ENCODE results near the gene TPGS2.

The TPGS2 gene

GRCh38 chr18:36811430-36811829 lies 17.4 kb downstream of the TPGS2 start:
- Histone ChIP-seq H4K20me1 (ENCODE audit: insufficient read depth, low read length, poor library complexity, severe bottlenecking) (peaks cover 9% of the 10 kb centered on the region), H2AFZ (ENCODE audit: low read length) (no peak overlapping the region), H3K4me3 (ENCODE audit: low read length, poor library complexity, severe bottlenecking) (no peak overlapping the region), H3K9me3 (ENCODE audit: insufficient read depth, low read depth, low read length) (no peaks in the 10 kb centered on the region), H3K9me2 (replicated peaks; ENCODE audit: low read depth, low read length) (no peaks in the 10 kb centered on the region), H3K9ac (ENCODE audit: low read depth, low read length, poor library complexity, severe bottlenecking) (no peak overlapping the region), H3K27me3 (ENCODE audit: insufficient read depth, low read length, poor library complexity, severe bottlenecking) (no peaks in the 10 kb centered on the region), H3F3A (ENCODE audit: low read depth) (no peaks in the 10 kb centered on the region), H3K36me3 (ENCODE audit: insufficient read depth, low read length) (peaks cover 78% of the 10 kb centered on the region; the same call in 1 of the 2 replicates), H3K4me2 (ENCODE audit: low read depth, low read length, poor library complexity, severe bottlenecking) (no peak overlapping the region), H3K79me2 (ENCODE audit: insufficient read depth, low read length) (peaks cover 5% of the 10 kb centered on the region; the same call in 1 of the 2 replicates), H3K4me1 (ENCODE audit: insufficient read depth, low read length, poor library complexity, severe bottlenecking) (no peaks in the 10 kb centered on the region)
- no peak for TF ChIP-seq CTCF (conservative IDR thresholded peaks at IDR 0.05; ENCODE audit: low read length)
- no peak for TF ChIP-seq EZH2phosphoT487 (IDR thresholded peaks at IDR 0.05; ENCODE audit: borderline replicate concordance)

- Histone ChIP-seq H3K9me2 (replicated peaks; ENCODE audit: low read depth, low read length) (no peaks in the 10 kb centered on the region), H3K4me2 (ENCODE audit: low read depth, low read length, poor library complexity, severe bottlenecking) (no peak overlapping the region), H3K4me1 (ENCODE audit: insufficient read depth, low read length, poor library complexity, severe bottlenecking) (peaks cover 4% of the 10 kb centered on the region), H3F3A (ENCODE audit: low read depth) (no peaks in the 10 kb centered on the region), H3K79me2 (ENCODE audit: insufficient read depth, low read length) (peaks cover 5% of the 10 kb centered on the region; the same call in 1 of the 2 replicates), H3K27me3 (ENCODE audit: insufficient read depth, low read length, poor library complexity, severe bottlenecking) (no peaks in the 10 kb centered on the region), H4K20me1 (ENCODE audit: insufficient read depth, low read length, poor library complexity, severe bottlenecking) (peaks cover 9% of the 10 kb centered on the region), H3K9me3 (ENCODE audit: insufficient read depth, low read depth, low read length) (no peaks in the 10 kb centered on the region), H3K36me3 (ENCODE audit: insufficient read depth, low read length) (peaks cover 81% of the 10 kb centered on the region; the same call in 1 of the 2 replicates), H3K4me3 (ENCODE audit: low read length, poor library complexity, severe bottlenecking) (no peak overlapping the region), H2AFZ (ENCODE audit: low read length) (no peak overlapping the region), H3K9ac (ENCODE audit: low read depth, low read length, poor library complexity, severe bottlenecking) (no peak overlapping the region)
- TF ChIP-seq CTCF (conservative IDR thresholded peaks at IDR 0.05; ENCODE audit: low read length) (peak; percentile 81), EZH2phosphoT487 (IDR thresholded peaks at IDR 0.05; ENCODE audit: borderline replicate concordance) (no peak)
Measured at GRCh38 chr18:36809590-36810381, 19.0 kb downstream of the TPGS2 start.

GRCh38 chr18:36808681-36809080 lies 20.1 kb downstream of the TPGS2 start:
- Histone ChIP-seq H3K27me3 (ENCODE audit: insufficient read depth, low read length, poor library complexity, severe bottlenecking) (no peaks in the 10 kb centered on the region), H4K20me1 (ENCODE audit: insufficient read depth, low read length, poor library complexity, severe bottlenecking) (peaks cover 9% of the 10 kb centered on the region), H3K9me2 (replicated peaks; ENCODE audit: low read depth, low read length) (no peaks in the 10 kb centered on the region), H3K4me2 (ENCODE audit: low read depth, low read length, poor library complexity, severe bottlenecking) (no peak overlapping the region), H3K36me3 (ENCODE audit: insufficient read depth, low read length) (peaks cover 81% of the 10 kb centered on the region; the same call in 1 of the 2 replicates), H3K79me2 (ENCODE audit: insufficient read depth, low read length) (peaks cover 5% of the 10 kb centered on the region; the same call in 1 of the 2 replicates), H3K9ac (ENCODE audit: low read depth, low read length, poor library complexity, severe bottlenecking) (no peak overlapping the region), H3K4me3 (ENCODE audit: low read length, poor library complexity, severe bottlenecking) (no peak overlapping the region), H2AFZ (ENCODE audit: low read length) (no peak overlapping the region), H3K9me3 (ENCODE audit: insufficient read depth, low read depth, low read length) (no peaks in the 10 kb centered on the region), H3K4me1 (ENCODE audit: insufficient read depth, low read length, poor library complexity, severe bottlenecking) (peaks cover 4% of the 10 kb centered on the region), H3F3A (ENCODE audit: low read depth) (no peaks in the 10 kb centered on the region)
- TF ChIP-seq EZH2phosphoT487 (IDR thresholded peaks at IDR 0.05; ENCODE audit: borderline replicate concordance) (no peak), CTCF (conservative IDR thresholded peaks at IDR 0.05; ENCODE audit: low read length) (no peak)
